HG02973 (cell line): ENCODE data around the gene TMEM125.

Experiments
- ATAC-seq: cut with Tn5 transposase; IDR thresholded peaks from one replicate; pipeline ENCODE4 v1.9.1; 2021; ENCODE audit warnings: moderate library complexity; ENCODE audit not compliant: unreplicated experiment

The TMEM125 gene

DNA sequence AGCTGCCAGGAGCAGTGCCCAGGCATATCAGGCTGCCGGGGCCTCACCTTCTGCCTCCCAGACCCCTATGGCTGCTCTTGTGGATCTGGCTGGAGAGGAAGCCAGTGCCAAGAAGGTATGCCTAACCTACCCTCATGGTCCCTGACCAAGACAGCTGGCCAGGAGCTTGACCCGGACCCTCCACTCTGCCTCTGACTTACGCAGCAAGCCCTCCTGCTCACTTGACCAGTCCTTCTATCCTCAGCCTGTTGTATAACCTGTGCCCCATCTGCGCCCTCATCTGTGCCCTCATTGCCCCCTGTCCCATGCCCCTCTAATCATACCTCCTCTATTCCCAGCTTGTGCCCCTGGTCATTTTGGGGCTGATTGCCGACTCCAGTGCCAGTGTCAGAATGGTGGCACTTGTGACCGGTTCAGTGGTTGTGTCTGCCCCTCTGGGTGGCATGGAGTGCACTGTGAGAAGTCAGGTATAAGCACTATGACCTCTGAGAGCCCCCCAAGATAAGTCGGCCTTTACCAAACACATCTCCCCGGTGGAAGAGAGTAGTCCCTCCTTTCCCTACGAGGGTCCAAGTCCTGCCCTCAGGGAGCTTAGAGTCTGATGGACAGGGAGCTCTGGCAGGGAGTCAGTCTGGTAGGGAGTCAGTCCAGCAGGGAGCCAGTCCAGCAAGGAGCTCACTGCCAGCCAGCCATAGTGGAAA, 37.8 kb downstream of the TMEM125 start:
- no peak for ATAC-seq

DNA sequence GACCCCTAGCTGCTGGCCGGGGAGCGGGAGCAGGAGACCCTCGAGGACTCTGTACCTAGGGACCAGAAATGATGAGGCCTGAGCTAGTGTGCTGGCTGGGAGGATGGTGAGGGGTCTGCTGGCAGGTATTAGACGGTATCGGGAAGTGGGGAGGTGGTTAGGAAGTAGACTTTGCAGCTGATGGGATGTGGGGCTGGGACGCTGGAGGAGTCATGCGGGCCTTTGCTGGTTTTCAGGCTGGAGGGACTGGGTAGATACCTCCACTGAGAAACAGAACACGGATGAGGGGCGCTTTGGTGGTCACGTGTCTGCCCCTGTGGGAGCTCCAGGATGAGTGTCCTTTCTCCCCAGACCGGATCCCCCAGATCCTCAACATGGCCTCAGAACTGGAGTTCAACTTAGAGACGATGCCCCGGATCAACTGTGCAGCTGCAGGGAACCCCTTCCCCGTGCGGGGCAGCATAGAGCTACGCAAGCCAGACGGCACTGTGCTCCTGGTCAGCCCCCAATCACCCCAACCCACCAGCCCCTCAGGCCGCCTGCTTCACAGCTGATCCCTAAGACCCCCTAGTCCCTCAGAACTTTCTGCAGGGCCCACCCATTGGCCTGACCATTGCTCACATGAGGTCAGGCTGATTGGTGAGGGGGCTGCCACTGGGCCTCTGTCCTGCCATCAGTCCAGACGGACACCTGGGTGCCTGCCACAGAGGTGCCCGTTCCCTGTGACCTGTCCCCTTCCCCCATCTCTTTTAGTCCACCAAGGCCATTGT, 39.0 kb downstream of the TMEM125 start:
- no peak for ATAC-seq

DNA sequence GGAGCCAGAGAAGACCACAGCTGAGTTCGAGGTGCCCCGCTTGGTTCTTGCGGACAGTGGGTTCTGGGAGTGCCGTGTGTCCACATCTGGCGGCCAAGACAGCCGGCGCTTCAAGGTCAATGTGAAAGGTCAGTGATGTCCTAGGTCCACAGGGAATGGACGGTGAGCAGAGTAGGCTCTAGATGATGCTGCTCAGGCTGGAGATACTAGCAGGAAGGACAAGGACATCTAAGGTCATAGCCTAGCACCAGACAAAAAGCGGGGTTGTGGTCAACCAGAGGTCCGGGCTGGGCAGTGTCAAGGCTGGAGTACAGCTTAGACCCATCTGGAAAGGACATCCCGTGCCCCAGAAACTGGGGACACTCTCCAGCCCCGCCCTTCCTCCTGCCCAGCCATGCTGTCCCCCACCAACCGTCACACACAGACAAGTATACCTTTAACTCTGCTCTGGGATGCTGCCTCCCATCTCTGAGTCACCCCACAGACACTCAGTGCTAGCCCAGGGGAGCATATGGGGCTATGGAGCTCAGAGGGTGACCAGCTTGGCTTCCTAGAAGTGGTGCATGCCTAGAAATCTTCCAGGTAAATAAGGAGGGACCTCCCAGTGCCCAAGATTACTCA, 39.7 kb downstream of the TMEM125 start:
- no peak for ATAC-seq

DNA sequence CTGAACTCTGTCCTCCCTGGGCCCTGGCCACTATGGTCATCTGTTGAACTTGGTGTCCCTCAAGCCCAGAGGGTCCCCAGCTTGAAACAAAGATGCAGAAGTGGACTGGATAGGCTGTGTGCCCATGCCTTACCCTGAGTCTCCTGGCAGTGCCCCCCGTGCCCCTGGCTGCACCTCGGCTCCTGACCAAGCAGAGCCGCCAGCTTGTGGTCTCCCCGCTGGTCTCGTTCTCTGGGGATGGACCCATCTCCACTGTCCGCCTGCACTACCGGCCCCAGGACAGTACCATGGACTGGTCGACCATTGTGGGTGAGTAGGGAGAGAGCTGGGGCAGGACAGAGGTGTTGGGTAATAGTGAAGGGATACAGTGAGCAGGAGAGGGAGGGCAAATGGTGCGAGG, 41.7 kb downstream of the TMEM125 start:
- ATAC-seq, result no peak

DNA sequence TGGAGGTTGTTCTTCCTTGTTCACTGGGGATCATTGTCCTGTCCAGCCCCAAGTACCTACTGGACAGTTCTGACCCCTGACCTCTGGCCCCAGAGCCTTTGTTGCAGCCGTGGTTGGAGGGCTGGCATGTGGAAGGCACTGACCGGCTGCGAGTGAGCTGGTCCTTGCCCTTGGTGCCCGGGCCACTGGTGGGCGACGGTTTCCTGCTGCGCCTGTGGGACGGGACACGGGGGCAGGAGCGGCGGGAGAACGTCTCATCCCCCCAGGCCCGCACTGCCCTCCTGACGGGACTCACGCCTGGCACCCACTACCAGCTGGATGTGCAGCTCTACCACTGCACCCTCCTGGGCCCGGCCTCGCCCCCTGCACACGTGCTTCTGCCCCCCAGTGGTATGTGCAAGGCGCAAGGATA, 42.4 kb downstream of the TMEM125 start:
- no peak for ATAC-seq

DNA sequence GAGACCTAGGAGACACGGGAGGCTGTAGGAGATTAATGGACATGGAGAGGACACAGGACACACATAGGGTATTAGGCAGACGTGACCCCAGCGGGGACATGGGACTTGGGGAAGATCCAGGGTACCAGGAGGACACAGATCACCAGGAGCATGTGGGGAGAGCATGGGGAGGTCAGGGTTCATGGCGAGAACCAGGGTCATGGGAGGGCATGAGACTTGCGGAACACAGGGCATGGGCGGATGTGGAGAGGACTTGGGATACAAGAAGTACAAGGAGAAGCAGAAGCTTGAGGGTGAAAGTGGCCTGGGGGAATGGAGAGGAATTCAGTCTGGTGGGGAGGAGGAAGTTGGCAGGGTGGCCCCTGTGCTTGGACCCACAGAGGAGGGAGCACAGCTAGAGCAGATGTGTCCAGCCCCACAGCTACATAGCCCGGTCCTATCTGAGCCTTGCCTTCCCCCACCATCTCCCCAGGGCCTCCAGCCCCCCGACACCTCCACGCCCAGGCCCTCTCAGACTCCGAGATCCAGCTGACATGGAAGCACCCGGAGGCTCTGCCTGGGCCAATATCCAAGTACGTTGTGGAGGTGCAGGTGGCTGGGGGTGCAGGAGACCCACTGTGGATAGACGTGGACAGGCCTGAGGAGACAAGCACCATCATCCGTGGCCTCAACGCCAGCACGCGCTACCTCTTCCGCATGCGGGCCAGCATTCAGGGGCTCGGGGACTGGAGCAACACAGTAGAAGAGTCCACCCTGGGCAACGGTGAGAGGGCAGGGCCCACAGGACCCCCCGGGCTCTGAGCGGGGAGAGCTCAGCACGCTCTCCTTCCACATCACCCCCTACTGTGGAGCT, 43.1 kb downstream of the TMEM125 start:
- no peak for ATAC-seq

DNA sequence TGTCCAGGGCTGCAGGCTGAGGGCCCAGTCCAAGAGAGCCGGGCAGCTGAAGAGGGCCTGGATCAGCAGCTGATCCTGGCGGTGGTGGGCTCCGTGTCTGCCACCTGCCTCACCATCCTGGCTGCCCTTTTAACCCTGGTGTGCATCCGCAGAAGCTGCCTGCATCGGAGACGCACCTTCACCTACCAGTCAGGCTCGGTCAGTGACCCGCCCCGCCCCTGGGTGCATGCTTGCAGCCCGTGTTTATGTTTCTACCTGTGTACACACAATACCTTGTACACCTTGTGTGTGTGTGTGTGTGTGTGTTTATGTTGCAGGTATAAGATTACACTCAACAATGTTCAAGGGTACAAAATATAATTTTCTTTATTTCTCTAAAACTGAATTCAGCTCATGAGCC, 44.0 kb downstream of the TMEM125 start:
- ATAC-seq, result no peak

- no peak for ATAC-seq
These were observed 44.5 kb downstream of the TMEM125 start for GRCh38 chr1:43314233-43314632.

DNA sequence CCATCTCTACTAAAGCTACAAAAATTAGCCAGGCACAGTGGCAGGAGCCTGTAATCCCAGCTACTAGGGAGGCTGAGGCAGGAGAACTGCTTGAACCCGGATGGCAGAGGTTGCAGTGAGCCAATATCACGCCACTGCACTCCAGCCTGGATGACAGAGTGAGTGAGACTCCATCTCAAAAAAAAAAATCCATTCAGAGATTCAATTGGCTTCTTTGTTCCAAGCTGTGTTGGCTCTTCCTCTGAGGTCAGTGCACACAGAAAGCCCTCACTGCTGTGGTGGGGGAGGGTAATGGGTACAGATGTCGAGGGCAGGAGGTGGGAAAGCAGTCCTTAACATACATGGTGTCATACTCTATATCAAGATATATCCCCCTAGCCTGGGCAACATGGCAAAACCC, 45.7 kb downstream of the TMEM125 start:
- ATAC-seq, result no peak

DNA sequence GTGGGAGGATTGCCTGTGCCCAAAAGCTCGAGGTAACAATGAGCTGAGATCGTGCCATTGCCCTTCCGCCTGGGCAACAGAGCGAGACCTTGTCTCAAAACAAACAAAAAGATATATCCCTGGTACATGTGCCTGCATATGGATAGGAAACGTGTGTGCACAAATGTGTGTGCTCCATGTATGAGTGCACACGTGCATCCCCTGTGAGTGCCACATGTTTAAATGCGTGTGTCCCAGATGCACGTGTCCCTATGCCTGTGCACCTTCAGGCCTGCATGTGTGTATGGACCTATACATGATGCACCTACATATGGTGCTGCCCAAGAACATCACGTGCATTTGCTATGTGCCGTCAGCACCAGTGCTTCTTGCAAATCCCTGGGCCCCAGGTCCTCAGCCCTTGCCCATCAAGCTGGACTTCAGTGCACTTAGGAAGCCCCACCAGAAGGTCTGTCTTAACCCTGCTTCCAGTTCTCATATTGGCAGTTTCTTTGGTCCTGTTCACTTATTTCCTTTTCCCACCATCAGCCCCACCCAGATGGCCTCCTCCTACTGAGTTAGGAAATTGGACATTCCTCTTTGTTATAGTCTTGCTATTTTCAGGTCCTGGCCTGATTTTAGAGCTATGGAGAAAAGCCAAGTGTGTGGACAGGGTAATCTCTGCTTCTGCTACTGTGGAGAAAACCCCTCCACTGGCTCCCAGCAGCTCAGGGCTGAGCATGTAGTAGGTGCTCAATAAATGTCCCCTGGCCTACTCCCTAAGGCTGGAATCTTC, 46.4 kb downstream of the TMEM125 start:
- no peak for ATAC-seq

GRCh38 chr1:43316738-43317520, 47.1 kb downstream of the TMEM125 start:
- no peak for ATAC-seq

DNA sequence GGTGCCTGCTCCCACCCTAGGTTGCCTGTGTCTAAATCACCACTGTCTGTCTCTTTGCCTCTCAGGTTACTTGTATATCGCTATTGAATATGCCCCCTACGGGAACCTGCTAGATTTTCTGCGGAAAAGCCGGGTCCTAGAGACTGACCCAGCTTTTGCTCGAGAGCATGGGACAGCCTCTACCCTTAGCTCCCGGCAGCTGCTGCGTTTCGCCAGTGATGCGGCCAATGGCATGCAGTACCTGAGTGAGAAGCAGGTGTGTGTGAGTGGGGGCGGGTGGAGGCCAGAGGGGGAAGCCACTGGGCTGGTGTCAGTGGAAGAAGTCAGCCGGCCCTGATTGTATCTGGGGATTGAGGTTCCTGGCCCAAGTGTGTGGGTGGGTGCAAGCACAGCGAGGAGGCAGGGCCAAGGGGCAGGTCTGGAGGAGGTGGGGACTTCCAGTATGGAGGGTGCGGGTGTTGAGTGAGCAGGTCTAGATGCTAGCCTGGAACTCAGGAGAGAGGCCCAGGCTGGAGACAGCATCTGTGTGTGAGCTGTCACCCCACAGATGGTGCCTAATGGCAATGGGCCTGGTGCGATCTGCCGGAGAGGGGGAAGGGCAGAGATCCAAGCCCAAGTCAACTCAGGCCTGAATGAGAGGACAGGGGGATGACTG, 48.2 kb downstream of the TMEM125 start:
- ATAC-seq, result no peak

DNA sequence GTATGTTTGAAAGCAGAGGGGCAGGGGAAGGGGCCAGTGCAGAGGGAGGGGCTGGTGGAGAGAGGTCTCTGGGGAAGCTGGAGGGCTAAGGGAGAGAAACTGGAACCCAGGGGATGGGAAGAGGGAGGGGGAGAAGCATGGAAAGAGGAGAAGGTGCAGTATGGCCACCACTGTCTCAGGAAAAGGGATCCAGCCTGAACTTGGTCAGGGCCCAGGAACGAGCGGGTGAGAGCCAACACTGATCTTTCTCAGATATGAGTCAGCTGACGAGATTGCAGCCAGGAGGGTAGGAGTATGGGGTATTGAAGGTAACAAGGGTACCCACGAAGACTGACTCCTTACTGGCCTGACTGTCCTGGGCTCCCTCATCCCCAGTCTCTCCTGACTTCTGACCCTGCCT, 49.0 kb downstream of the TMEM125 start:
- no peak for ATAC-seq

- no peak for ATAC-seq
These were observed 49.5 kb downstream of the TMEM125 start for GRCh38 chr1:43319288-43319687.

DNA sequence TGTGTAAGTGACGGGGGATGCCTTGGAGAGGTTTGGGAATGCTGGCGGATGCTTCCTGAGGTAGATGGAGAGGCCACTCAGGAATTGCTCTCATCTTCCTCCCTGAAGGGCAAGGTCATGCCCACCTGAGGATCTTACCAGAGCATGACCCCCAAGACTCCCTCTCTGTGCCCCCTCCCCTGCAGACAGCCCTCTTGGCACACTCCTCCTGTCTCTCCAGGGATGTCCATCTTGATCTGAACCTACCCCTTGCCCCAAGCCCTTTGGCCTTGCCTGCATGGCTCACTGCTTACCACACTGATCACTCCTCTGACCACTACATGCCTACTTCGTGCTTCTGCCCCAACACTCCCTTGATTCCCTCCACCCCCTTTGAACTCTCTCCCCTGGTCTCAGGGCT, 50.0 kb downstream of the TMEM125 start:
- no peak for ATAC-seq

DNA sequence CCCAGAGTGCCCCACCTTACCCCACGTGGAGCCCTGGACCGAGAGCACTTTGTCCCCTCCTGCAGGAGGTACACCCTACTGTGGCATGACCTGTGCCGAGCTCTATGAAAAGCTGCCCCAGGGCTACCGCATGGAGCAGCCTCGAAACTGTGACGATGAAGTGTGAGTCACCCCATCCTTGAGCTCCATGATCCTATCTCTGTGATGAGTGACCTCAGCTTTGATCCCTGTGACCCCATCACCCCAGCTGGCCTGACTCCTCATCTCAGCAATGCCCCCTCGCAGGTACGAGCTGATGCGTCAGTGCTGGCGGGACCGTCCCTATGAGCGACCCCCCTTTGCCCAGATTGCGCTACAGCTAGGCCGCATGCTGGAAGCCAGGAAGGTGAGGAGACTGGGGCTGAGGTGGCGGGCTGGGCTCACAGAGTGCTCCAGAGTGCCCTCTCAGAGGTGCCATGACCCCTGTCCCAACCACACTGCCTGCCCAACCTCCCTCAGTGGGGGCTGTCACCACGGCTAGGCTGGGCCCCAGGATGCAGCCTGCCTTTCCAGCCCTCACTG, 51.6 kb downstream of the TMEM125 start:
- no peak for ATAC-seq

DNA sequence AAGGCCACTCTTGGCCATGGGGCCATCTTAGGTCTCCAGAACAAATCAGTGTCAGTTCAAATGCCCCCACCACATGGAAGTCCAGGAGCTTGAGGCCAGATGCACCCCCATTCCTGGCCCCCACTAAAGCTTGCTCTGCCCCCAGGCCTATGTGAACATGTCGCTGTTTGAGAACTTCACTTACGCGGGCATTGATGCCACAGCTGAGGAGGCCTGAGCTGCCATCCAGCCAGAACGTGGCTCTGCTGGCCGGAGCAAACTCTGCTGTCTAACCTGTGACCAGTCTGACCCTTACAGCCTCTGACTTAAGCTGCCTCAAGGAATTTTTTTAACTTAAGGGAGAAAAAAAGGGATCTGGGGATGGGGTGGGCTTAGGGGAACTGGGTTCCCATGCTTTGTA, 52.7 kb downstream of the TMEM125 start:
- ATAC-seq, result no peak
